ENCODE results near the gene FKBP9.

The FKBP9 gene

GRCh38 chr7:33012364-33012763, 55.1 kb downstream of the FKBP9 start:
- DNase-seq = no peak

DNA sequence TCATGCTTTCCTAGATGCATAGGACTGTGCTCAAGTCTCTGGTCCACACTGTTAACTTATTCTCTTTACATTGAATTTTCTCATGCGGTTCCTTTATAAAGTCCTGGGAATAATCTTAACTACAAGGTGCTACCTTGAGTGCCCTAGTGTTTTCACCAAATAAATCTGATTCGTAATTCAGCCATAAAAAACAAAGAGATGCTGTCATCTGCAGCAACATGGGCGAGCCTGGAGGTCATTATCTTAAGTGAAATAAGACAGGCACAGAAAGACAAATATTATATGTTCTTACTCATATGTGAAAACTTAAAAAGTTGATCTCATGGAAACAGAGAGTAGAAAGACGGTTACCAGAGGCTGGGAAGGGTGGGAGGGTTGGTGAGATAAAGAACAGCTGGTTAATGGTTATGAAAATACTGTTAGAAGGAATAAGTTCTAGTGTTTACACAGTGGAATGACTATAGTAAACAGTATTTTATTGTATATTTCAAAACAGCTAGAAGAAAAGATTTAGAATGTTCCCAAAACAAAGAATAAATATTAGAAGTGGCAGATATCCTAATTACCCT, 67.0 kb downstream of the FKBP9 start:
- DNase-seq = no peak

DNA sequence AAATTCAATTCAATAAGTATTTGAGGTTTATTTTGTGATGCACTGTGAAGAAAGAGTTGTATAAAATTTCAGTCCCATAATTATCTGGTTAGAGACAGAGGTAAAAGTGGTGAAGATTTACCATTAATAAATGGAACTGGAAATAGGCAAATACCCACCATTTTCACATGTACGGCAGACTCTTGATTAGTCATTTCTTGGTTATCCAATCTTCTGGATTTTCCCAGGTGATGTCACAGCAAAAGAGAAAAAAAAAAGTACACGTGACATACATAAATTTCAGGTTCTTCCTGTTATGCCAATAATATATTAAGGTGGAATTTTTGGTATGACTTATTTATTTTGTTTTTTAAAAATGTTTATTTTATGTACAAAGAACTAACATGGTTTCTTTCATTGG, 78.5 kb downstream of the FKBP9 start:
- DNase-seq = no peak

DNA sequence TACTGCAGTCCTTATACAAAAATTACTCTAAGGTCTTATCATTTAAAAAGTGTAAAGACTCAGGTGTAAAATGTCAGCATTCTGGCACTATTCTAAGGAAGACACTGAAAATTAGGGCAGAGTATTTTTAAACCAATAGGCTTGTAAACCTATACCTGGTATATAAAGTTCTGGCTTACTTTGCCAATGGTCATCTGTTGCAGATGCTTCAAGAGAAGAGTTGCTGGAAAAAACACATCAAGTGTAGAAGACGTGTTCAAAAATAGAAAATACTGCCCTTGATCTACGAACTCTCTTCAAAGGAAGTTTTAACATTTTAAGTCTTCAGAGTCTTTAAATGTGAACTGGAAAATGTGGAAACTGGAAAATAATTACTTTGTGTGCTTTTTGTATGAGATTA, 81.4 kb downstream of the FKBP9 start:
- DNase-seq = no peak

DNA sequence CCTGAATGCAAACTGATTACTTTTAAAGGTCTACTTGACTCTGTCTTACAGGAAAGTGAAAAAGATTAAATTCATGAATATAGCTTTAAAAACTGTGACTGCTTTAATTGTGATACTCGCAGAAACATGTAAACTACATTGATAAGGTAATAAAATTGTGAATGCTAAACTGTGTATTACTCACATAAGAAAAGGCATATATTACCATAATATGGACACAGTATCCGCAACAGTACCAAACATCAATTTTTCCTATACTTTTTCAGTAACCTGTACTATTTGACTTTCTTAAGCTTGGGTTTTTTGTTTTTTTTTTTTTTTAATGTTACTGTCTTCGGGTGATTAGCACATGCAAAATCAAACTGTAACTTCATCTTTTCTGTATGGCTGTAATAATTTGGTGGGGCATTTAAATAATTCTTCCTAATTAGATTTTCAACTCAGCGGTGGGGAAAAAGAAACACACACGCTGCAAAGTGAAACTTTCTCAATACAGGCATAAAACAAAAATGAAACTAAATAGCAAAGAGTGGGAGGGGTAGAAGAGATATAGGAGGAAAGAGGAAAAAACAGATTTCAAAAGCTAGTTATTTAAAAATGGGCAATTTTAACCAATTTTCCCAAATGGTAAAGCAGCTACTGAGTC, 82.1 kb downstream of the FKBP9 start:
- peak; percentile 13 for DNase-seq

- no peak for DNase-seq
Observed at GRCh38 chr7:33039903-33040292, 82.7 kb downstream of the FKBP9 start.

- no peak for DNase-seq
Observed at GRCh38 chr7:33040803-33041516, 83.7 kb downstream of the FKBP9 start.

DNA sequence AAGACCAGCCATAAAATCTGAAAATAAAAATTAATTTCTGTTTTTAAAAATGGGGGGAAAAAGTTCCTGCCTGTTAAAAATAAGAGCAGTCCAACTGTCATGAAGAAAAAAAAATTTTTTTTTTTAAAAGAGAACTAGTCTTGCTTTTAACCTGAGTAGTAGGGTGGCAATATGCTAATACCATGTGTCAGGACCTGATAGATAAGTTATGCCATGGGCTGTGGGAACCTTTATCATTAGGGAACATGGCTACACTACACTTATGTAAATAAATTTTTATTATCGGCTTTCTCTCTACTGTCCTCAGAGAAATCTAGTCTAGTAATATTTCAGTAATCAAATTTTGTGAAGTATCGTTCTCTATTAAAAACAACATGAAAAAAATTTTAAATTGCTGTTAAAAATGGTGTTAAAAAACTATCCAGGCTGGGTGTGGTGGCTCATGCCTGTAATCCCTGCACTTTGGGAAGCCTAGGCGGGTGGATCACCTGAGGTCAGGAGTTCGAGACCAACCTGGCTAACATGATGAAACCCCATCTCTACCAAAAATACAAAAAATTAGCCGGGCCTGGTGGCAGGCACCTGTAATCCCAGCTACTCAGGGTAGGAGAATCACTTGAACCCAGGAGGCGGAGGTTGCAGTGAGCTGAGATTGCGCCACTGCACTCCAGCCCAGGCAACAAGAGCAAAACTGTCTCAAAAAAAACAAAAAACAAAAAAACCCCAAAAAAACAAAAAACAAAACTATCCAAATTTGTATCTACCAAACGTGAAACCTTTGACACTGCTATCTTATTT, 84.6 kb downstream of the FKBP9 start:
- DNase-seq = no peak

DNA sequence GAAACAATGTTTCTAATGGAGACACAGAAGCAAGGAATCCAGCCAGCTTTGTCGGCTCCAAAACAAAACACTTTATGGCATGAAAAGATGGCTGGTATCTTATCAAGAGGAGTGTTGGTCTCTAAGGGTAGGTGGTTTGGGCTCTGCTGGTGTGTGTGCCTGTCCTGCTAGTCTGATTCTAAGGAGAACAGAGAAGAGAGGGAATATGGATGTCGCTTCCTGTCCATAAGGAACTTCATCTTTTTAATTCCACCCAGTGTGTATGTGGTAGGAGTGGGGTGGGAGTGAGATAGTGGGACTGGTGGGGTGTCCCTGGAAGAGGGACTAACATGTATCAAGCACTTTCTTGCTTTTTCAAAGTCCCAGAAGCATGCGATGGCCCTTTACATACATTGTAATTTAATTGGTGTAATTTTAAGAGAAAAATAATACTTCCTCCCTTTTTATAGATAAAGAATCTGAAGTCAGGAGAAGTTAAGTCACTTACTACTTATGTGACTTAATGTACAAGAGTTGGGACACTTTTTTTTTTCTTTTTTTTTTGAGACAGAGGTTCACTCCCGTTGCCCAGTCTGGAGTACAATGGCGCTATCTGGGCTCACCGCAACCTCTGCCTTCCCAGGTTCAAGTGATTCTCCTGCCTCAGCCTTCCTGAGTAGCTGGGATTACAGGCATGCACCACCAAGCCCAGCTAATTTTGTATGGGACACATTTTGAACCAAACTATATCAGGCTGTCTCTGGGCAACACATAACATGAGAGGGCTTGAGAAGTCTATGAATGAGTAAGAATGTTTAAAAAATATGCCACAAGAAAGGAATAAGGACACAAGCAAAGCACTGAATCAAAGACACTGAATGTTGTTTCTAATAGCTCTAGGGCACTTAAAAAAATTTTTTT, 86.5 kb downstream of the FKBP9 start:
- DNase-seq = no peak

DNA sequence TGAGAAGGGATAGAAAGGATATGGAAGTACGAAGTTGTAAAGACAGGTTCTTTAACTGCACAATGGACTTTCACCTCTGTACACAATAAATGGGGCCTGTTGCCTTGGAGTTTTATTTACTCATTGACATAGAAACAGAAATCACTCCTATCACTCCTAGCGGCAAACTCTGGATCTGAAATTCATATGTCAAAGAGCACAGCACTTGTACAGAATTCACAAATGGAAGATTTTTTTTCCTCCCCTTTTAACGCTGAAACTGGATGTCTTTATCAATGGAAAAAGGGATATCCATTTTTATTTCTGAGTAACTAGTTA, 87.1 kb downstream of the FKBP9 start:
- DNase-seq = no peak

GRCh38 chr7:33044986-33045385, 87.7 kb downstream of the FKBP9 start:
- no peak for DNase-seq

GRCh38 chr7:33048257-33048656, 91.0 kb downstream of the FKBP9 start:
- no peak for DNase-seq

GRCh38 chr7:33048704-33049103, 91.5 kb downstream of the FKBP9 start:
- no peak for DNase-seq

DNA sequence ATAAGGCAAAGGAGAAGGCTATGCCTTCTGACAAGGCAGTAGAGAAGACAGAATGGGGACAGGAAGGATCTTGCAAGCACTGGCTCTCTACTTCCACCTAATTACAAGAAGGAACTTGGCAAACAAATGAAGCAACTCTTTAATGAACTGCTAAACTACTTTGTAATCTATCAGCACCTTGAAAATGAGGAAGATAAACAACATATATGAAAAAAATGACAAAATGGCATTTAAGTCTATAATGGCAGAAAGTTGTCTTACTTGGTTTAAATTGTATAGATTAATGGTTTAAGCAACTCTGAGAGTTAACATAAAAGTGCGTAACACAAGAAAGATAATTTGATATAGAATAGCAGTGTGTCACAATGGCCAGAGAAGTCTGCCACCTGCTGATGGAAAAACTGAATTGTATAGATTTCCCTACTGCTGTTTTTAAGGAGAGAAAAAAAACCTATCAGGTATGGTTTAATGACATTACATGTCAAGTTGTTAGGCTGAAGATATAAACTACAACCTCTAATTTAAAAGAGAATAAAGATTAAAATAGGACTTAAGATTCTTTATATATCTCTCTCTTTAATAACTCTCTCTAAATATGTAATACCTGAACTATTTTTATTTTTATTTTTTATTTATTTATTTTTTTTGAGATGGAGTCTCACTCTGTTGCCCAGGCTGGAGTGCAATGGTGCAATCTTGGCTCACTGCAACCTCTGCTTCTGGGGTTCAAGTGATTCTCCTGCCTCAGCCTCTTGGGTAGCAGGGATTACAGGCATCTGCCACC, 93.5 kb downstream of the FKBP9 start:
- DNase-seq = peak; percentile 59

GRCh38 chr7:33053721-33054120, 96.5 kb downstream of the FKBP9 start:
- DNase-seq = peak; percentile 16

GRCh38 chr7:33054261-33054964, 97.2 kb downstream of the FKBP9 start:
- peak; percentile 60 for DNase-seq

DNA sequence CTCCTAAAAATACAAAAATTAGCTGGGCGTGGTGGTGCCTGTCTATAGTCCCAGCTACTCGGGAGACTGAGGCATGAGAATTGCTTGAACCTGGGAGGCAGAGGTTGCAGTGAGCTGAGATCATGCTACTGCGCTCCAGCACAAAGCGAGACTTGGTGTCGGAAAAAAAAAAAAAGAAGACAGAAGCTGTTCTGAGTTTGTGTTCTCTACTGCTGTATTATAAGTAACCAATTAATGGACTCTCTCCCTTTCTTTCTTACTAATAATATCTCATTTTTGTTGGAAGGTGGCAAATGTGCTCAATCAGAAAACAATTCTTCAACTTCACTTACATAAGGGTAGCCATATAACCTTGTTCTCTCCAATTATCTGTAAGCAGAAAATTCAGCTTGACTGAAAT, 97.9 kb downstream of the FKBP9 start:
- DNase-seq = no peak
